Bronchial epithelial cell (primary cell): ENCODE measurements around the gene CCDC192. TPM values are rescaled to one million over a fixed set of nuclear protein-coding genes. Genes with fewer than 3 reads are reported as not detected.

Experiments
- DNase-seq: peaks from one replicate; pipeline ENCODE4 v3.0.0-alpha.2; 2010; ENCODE audit warnings: low read depth
- FAIRE-seq: peaks from 2 replicates; lab custom pipeline; 2011; peaks lifted over from hg19 to GRCh38; lab: Jason Lieb, UNC
- H3K27me3 ChIP-seq: 2 replicates; pipeline ENCODE4 v1.5.1; 2011; ENCODE audit warnings: low read length; ENCODE audit not compliant: control insufficient read depth, insufficient read depth
- H3K36me3 ChIP-seq: 2 replicates; pipeline ENCODE4 v1.5.1; 2011; ENCODE audit warnings: low read length; ENCODE audit not compliant: control insufficient read depth, insufficient read depth
- H3K4me3 ChIP-seq: 2 replicates; pipeline ENCODE4 v1.5.1; 2011; ENCODE audit warnings: mild to moderate bottlenecking, low read depth, low read length, control low read depth
- CTCF ChIP-seq: IDR thresholded peaks from 2 replicates; pipeline ENCODE4 v1.5.1; 2011; ENCODE audit warnings: mild to moderate bottlenecking, moderate library complexity, low read length, control low read depth, inconsistent platforms; ENCODE audit not compliant: insufficient read depth, severe bottlenecking
- total RNA-seq: library from RNA; depleted of rRNA; stranded (reverse); fragments of >200 nt; gene quantifications from 2 replicates; pipeline ENCODE4 v1.2.1, GENCODE V29; 2014

The CCDC192 gene
- total RNA-seq, 1 donor from 2014 or later = not detected

- FAIRE-seq (no peak), DNase-seq (no peak)
- Histone ChIP-seq H3K36me3 (no peaks in the 10 kb centered on the region), H3K27me3 (no peaks in the 10 kb centered on the region), H3K4me3 (no peak overlapping the region)
- TF ChIP-seq CTCF = no peak
Observed at GRCh38 chr5:127694518-127695171, 8.5 kb upstream of the CCDC192 start.

DNA sequence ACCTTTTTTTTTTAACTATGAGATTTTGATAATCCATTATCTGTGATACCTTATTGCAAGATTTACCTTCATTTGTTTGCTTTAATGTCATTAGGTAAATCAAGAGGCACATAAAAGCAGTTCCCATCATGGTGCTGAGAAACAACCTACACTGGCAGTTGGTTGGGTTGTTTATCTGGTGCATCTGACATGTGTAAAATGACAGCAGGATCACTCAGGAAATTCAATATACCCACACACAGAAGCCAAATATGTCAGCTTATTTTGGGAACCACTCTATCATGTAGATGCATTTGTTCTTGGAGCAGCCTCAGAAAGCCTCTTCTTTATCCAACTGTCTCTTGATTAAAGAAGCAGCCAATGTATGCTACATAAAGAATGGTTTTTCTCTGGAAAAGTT lies 7.8 kb upstream of the CCDC192 start:
- H3K27me3 ChIP-seq = no peaks in the 10 kb centered on the region
- no peak for TF ChIP-seq CTCF
- FAIRE-seq = no peak

GRCh38 chr5:127696683-127697082 lies 6.5 kb upstream of the CCDC192 start:
- no peak for TF ChIP-seq CTCF
- H3K27me3 ChIP-seq = no peaks in the 10 kb centered on the region
- no peak for FAIRE-seq
- no peak for DNase-seq
- no peak overlapping the region for H3K4me3 ChIP-seq
- no peaks in the 10 kb centered on the region for H3K36me3 ChIP-seq

More for the DNA sequence above, 7.8 kb upstream of the CCDC192 start:
- no peak for DNase-seq
- H3K36me3 ChIP-seq = no peaks in the 10 kb centered on the region
- no peak overlapping the region for H3K4me3 ChIP-seq

GRCh38 chr5:127697894-127698600 lies 5.1 kb upstream of the CCDC192 start:
- DNase-seq = peak; percentile 55
- H3K36me3 ChIP-seq = no peaks in the 10 kb centered on the region
- TF ChIP-seq CTCF = no peak
- no peaks in the 10 kb centered on the region for H3K27me3 ChIP-seq
- H3K4me3 ChIP-seq = no peak overlapping the region
- no peak for FAIRE-seq

DNA sequence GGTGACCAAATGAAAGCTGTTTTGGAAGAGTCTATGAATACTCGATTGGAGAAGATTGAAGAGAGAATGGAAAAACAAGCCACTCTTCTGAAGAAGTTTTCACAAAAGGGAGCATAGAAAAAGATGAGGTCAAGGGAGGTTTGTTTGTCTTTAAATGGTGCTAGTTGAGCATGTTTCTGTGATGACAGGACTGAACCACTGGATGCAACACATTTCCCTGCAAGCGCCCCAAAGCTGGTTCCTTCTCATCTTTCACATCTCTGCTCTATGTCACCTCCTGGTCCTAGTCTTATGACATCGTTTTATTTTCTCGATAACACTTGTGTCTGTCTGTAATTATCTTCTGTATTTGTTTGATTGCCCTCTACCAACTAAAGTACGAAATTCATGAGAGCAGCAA lies 3.8 kb upstream of the CCDC192 start:
- H3K27me3 ChIP-seq = no peaks in the 10 kb centered on the region
- DNase-seq (no peak), FAIRE-seq (peak; percentile 28)
- H3K4me3 ChIP-seq = no peak overlapping the region
- TF ChIP-seq CTCF = no peak
- no peaks in the 10 kb centered on the region for H3K36me3 ChIP-seq
